Upper lobe of left lung (tissue), 4 donors: Measurements from ENCODE around the gene CCDC126.

Experiments used
- CTCF ChIP-seq, 6 experiments: fragments of 450-650 bp in 4 of 6; fragments of 200-600 bp in 2 of 6; sonication (generic) in 2 of 6; IDR thresholded peaks; one replicate each; pipeline ENCODE4 v1.5.1; 2016 to 2019; ENCODE audit warnings: antibody characterized with exemption in 6 of 6
- EP300 ChIP-seq, 4 donors: sonication (generic); formaldehyde crosslinking; IDR thresholded peaks; one replicate each; pipeline ENCODE4 v1.5.1; 2017; ENCODE audit warnings: antibody characterized with exemption in 4 of 4, control low read depth in 2 of 4

- no peak for TF ChIP-seq CTCF (IDR thresholded peaks at IDR 0.05)
- no peak for TF ChIP-seq EP300 (IDR thresholded peaks at IDR 0.05)
These were observed 74.9 kb downstream of the CCDC126 start for GRCh38 chr7:23672033-23672432.
